NCI-H128 (cell line): ENCODE data around the gene COPG2.
"Not testable (repeated sequence)": the region's sequence is repeated elsewhere in the genome, so short reads cannot be mapped to it uniquely, and the experiment has no call there.

Experiments used
- DNase-seq: peaks from one replicate; lab custom pipeline; 2025; ENCODE audit not compliant: unreplicated experiment; lab: John Stamatoyannopoulos, UW

Gene COPG2

GRCh38 chr7:130649004-130649790, 19.4 kb downstream of the COPG2 start:
- DNase-seq, result no peak

- DNase-seq, result no peak
Observed at GRCh38 chr7:130648580-130648979, 20.0 kb downstream of the COPG2 start.

DNA sequence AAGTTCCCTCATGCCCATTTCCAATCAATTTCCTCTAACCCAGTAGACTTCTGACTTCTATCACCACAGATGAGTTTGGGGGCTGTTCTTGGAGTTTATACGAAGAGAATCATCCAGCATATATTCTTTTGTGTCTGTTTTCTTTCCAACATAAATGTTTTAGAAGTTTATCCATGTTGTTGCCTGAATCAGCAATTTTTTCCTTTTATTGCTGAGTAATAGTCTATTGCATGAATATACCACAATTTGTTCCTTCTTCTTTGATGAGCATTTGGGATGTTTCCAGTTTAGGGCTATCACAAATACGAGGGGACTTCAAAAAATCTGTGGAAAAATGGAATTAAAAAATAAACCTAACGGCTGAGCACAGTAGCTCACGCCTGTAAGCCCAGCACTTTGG, 26.2 kb downstream of the COPG2 start:
- no peak for DNase-seq

DNA sequence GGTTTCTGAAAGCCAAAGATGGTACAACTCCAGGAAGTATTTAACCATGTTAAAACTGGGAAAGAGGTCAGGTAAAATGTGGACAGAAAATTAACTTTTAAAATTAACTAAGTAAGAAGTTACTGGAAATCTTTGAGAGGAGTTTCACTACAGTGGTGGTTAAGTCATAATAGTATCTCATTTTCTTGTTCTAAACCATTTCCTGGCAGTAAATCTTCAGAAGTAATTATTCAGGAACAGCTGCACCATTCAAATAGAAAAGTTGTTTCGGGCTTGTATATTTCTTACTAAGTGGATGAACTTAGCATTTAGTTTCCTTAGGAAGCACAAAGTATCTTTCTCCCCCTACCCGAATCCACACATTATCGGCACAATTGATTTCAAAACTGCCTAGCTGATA, 27.1 kb downstream of the COPG2 start:
- DNase-seq, result no peak

- DNase-seq, result no peak
Observed at GRCh38 chr7:130641040-130641439, 27.5 kb downstream of the COPG2 start.

DNA sequence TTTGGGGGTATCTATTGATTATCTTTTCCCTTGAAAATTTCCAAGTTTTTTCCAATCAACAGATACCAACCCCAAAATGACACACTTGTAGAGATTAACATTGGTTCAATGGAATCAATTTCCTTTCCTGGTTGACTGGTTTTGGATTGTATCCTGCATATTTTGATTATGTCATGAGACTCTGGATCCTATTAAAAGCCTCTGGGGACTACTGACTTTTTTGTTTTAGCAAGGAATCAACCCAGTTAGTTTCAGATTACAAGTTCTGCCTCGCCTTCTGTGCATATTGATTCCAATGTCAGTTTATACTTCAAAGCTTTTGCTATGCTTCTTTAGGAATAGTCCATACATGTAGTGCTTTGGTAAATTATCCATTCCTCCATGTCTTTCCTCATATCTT, 29.2 kb downstream of the COPG2 start:
- no peak for DNase-seq

- no peak for DNase-seq
Observed at GRCh38 chr7:130632111-130632510, 36.4 kb downstream of the COPG2 start.

- DNase-seq, result no peak
Observed at GRCh38 chr7:130628901-130629300, 39.6 kb downstream of the COPG2 start.

DNA sequence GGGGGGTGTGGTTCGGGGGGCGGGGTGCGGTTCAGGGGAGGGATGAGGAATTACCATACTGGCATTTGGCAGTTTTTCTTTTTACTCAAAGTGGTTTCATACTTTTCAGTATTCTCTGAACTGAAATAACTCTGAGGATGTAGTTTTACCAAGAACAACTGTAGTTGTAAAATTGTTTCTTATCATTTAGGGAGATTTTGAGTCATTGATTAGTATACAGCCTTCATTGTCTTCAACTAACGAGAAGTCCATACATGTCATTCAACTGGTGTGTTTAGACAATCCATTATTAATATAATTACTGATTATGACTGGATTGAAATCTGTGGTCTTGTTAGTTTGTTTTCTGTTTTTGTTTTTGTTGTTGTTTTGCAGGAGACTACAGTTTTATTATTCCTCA, 40.8 kb downstream of the COPG2 start:
- DNase-seq, result no peak

- DNase-seq, result no peak
Observed at GRCh38 chr7:130622866-130623265, 45.7 kb downstream of the COPG2 start.

DNA sequence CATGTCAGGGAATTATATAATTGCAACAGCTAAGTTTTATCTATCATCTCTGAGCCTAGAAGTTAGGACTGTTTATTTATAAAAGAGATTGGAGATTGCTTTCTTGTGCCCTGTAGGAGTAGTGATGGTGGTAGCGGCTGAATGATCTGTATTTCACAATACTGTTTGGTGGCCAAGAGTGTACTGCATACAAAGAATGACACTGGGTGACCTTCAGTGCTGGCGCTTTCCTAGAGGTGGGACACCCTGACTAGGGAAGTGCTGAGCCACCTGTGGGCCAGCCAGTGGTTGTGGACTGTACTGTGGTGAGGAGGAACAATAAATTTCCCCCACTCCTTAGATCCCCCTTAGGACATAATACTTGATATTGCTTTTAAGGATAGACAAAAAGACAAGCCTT, 53.0 kb downstream of the COPG2 start:
- DNase-seq, result no peak

- no peak for DNase-seq
Observed at GRCh38 chr7:130614449-130614848, 54.1 kb downstream of the COPG2 start.

DNA sequence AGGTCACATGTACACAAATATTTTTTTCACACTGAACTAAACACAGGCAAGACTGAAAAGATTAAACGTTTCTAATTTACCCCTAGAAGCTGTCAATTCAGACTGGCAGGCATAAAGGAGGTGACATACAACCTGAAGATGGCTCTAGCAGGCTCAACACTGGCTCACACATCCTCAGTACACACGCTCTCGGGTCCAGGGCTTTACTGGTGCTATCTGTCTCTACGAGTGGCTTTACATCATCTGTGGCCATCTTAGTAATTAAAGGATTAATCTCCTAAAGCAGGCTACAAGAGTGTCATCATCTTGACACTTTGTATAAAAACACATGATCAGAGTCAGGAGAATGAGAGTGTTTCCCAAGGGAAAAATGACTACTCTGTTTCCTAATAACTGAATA, 57.3 kb downstream of the COPG2 start:
- DNase-seq, result no peak

DNA sequence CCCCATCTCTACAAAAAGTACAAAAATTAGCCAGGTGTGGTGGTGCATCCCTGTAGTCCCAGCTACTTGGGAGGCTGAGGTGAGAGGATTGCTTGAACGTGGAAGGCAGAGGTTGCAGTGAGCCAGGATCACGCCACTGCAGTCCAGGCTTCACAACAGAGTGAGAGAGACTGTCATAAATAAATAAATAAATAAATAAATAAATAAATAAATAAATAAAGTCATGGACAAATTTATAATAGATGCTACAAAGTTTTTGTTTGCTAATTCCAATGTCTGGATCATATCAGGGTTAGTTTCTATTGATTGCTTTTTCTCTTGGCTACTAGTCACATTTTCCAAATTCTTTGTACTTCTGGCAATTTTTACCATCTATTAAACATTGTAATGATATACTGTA, 61.5 kb downstream of the COPG2 start:
- not testable (repeated sequence) for DNase-seq

- no peak for DNase-seq
Observed at GRCh38 chr7:130606161-130606560, 62.4 kb downstream of the COPG2 start.

- no peak for DNase-seq
Observed at GRCh38 chr7:130598056-130598455, 70.5 kb downstream of the COPG2 start.

- DNase-seq, result no peak
Observed at GRCh38 chr7:130595986-130596385, 72.6 kb downstream of the COPG2 start.

- DNase-seq, result no peak
Observed at GRCh38 chr7:130593033-130593432, 75.5 kb downstream of the COPG2 start.

DNA sequence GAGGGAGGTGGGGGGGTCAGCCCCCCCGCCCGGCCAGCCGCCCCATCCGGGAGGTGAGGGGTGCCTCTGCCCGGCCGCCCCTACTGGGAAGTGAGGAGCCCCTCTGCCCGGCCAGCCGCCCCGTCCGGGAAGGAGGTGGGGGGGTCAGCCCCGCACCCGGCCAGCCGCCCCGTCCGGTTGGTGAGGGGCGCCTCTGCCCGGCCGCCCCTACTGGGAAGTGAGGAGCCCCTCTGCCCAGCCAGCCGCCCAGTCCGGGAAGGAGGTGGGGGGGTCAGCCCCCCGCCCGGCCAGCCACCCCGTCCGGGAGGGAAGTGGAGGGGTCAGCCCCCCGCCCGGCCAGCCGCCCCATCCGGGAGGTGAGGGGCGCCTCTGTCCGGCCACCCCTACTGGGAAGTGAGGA, 77.1 kb downstream of the COPG2 start:
- not testable (repeated sequence) for DNase-seq

DNA sequence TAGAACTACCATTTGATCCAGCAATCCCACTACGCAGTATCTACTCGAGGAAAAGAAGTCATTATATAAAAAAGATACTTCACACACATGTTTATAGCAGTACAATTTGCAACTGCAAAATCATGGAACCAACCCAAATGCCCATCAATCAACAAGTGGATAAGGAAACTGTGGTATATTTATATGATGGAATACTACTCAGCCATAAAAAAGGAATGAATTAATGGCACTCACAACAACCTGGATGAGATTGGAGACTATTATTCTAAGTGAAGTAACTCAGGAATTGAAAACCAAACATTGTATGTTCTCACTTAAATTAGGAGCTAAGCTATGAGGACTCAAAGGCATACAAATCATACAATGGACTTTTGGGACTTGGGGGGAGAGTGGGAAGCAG, 82.6 kb downstream of the COPG2 start:
- DNase-seq, result not testable (repeated sequence)

- DNase-seq, result not testable (repeated sequence)
Observed at GRCh38 chr7:130575110-130575509, 93.4 kb downstream of the COPG2 start.

GRCh38 chr7:130570144-130570543, 98.4 kb downstream of the COPG2 start:
- not testable (repeated sequence) for DNase-seq

DNA sequence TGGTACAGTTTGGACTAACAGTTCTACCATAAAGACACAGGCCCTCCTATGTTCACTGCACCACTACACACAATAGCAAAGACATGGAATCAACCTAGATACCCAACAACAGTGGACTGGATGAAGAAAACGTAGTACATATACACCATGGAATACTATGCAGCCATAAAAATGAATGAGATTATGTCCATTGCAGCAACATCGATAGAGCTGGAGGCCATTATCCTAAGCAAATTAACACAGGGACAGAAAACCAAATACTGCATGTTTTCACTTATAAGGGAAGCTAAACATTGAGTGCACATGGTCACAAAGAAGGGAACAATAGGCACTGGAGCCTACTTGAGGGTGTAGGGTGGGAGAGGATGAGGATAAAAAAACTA, 101.7 kb downstream of the COPG2 start:
- no peak for DNase-seq
